ENCODE results near the gene SNX24. TPM values are rescaled to one million over a fixed set of nuclear protein-coding genes. Genes with fewer than 3 reads are reported as not detected.
A peak's percentile ranks its signal among the peaks of the same experiment; 100 is the strongest.
"Not testable (repeated sequence)": the region's sequence is repeated elsewhere in the genome, so short reads cannot be mapped to it uniquely, and the experiment has no call there.

Gene SNX24
- total RNA-seq, 2 experiments from 2014 or later, result 1.8 to 4.2 TPM

- Mint-ChIP-seq H3K36me3 (no peaks in the 10 kb centered on the region), H3K27ac (no peak overlapping the region), H3K4me3 (no peak overlapping the region), H3K9me3 (ENCODE audit: low read depth) (no peaks in the 10 kb centered on the region), H3K4me1 (peaks cover 25% of the 10 kb centered on the region), H3K27me3 (no peaks in the 10 kb centered on the region)
- CTCF ChIA-PET, result no interaction called here
- ATAC-seq, result no peak
- DNase-seq, result no peak
Measured at GRCh38 chr5:122847687-122848081, 2.3 kb downstream of the SNX24 start.

GRCh38 chr5:122849771-122850170, 4.4 kb downstream of the SNX24 start:
- Mint-ChIP-seq H3K36me3 (no peaks in the 10 kb centered on the region), H3K9me3 (ENCODE audit: low read depth) (no peaks in the 10 kb centered on the region), H3K4me1 (peaks cover 9% of the 10 kb centered on the region), H3K27ac (no peak overlapping the region), H3K4me3 (no peak overlapping the region), H3K27me3 (no peaks in the 10 kb centered on the region)
- CTCF ChIA-PET, result no interaction called here
- ATAC-seq, result no peak
- DNase-seq, result no peak

GRCh38 chr5:122857538-122857937, 12.1 kb downstream of the SNX24 start:
- H3K27ac Mint-ChIP-seq; H3K9me3 Mint-ChIP-seq (ENCODE audit: low read depth); DNase-seq; ATAC-seq; H3K36me3 Mint-ChIP-seq; H3K4me3 Mint-ChIP-seq; H3K4me1 Mint-ChIP-seq; H3K27me3 Mint-ChIP-seq: not testable (repeated sequence)
- CTCF ChIA-PET, result interaction anchor here (1.4 kb wide), 1 partner anchor 13 kb away, joined by 3 read pairs; no protein-coding TSS in a partner anchor

GRCh38 chr5:122858451-122858850, 13.0 kb downstream of the SNX24 start:
- H3K9me3 Mint-ChIP-seq (ENCODE audit: low read depth), result no peaks in the 10 kb centered on the region
- H3K4me3 Mint-ChIP-seq, result no peak overlapping the region
- DNase-seq (no peak), ATAC-seq (no peak)
- H3K27ac Mint-ChIP-seq, result no peak overlapping the region
- CTCF ChIA-PET, result no interaction called here
- H3K4me1 Mint-ChIP-seq, result no peaks in the 10 kb centered on the region
- H3K27me3 Mint-ChIP-seq, result no peaks in the 10 kb centered on the region
- peaks cover 3% of the 10 kb centered on the region for H3K36me3 Mint-ChIP-seq

GRCh38 chr5:122863240-122863639, 17.8 kb downstream of the SNX24 start:
- ATAC-seq, result no peak
- DNase-seq, result no peak
- CTCF ChIA-PET, result no interaction called here
- Mint-ChIP-seq H3K4me1 (peaks cover 13% of the 10 kb centered on the region), H3K27ac (no peak overlapping the region), H3K4me3 (no peak overlapping the region), H3K9me3 (ENCODE audit: low read depth) (no peaks in the 10 kb centered on the region), H3K27me3 (no peaks in the 10 kb centered on the region), H3K36me3 (no peaks in the 10 kb centered on the region)

- ATAC-seq (no peak), DNase-seq (no peak)
- H3K9me3 Mint-ChIP-seq (ENCODE audit: low read depth), result no peaks in the 10 kb centered on the region
- H3K4me1 Mint-ChIP-seq, result peaks cover 13% of the 10 kb centered on the region
- no peak overlapping the region for H3K27ac Mint-ChIP-seq
- H3K4me3 Mint-ChIP-seq, result no peak overlapping the region
- H3K36me3 Mint-ChIP-seq, result no peaks in the 10 kb centered on the region
- no peaks in the 10 kb centered on the region for H3K27me3 Mint-ChIP-seq
- CTCF ChIA-PET, result no interaction called here
Measured at GRCh38 chr5:122863721-122864120, 18.3 kb downstream of the SNX24 start.

- ATAC-seq, result peak; percentile 76
- peak overlapping the region; percentile 61 for H3K27ac Mint-ChIP-seq
Measured at GRCh38 chr5:122864400-122864799, 19.0 kb downstream of the SNX24 start.

GRCh38 chr5:122864842-122865241, 19.4 kb downstream of the SNX24 start:
- no peaks in the 10 kb centered on the region for H3K27me3 Mint-ChIP-seq
- H3K4me1 Mint-ChIP-seq, result peaks cover 13% of the 10 kb centered on the region
- no peaks in the 10 kb centered on the region for H3K36me3 Mint-ChIP-seq
- DNase-seq (no peak), ATAC-seq (no peak)
- no peaks in the 10 kb centered on the region for H3K9me3 Mint-ChIP-seq (ENCODE audit: low read depth)
- CTCF ChIA-PET, result no interaction called here
- peak overlapping the region; percentile 61 for H3K27ac Mint-ChIP-seq
- no peak overlapping the region for H3K4me3 Mint-ChIP-seq

More at GRCh38 chr5:122864400-122864799, 19.0 kb downstream of the SNX24 start:
- no peaks in the 10 kb centered on the region for H3K36me3 Mint-ChIP-seq
- no peaks in the 10 kb centered on the region for H3K27me3 Mint-ChIP-seq
- no peak overlapping the region for H3K4me3 Mint-ChIP-seq
- H3K4me1 Mint-ChIP-seq, result peaks cover 13% of the 10 kb centered on the region
- DNase-seq, result peak; percentile 60
- CTCF ChIA-PET, result no interaction called here
- no peaks in the 10 kb centered on the region for H3K9me3 Mint-ChIP-seq (ENCODE audit: low read depth)

- CTCF ChIA-PET, result no interaction called here
- H3K27ac Mint-ChIP-seq, result no peak overlapping the region
- no peaks in the 10 kb centered on the region for H3K27me3 Mint-ChIP-seq
- ATAC-seq (no peak), DNase-seq (no peak)
- no peaks in the 10 kb centered on the region for H3K9me3 Mint-ChIP-seq (ENCODE audit: low read depth)
- H3K4me1 Mint-ChIP-seq, result no peaks in the 10 kb centered on the region
- H3K4me3 Mint-ChIP-seq, result no peak overlapping the region
- H3K36me3 Mint-ChIP-seq, result no peaks in the 10 kb centered on the region
Measured at GRCh38 chr5:122870219-122870856, 24.9 kb downstream of the SNX24 start.

- no peak for ATAC-seq
- peaks cover 1% of the 10 kb centered on the region for H3K4me1 Mint-ChIP-seq
- no peaks in the 10 kb centered on the region for H3K9me3 Mint-ChIP-seq (ENCODE audit: low read depth)
- H3K4me3 Mint-ChIP-seq, result no peak overlapping the region
- no peaks in the 10 kb centered on the region for H3K36me3 Mint-ChIP-seq
- no peak for DNase-seq
- H3K27me3 Mint-ChIP-seq, result no peaks in the 10 kb centered on the region
- CTCF ChIA-PET, result no interaction called here
- no peak overlapping the region for H3K27ac Mint-ChIP-seq
Measured at GRCh38 chr5:122871661-122872060, 26.2 kb downstream of the SNX24 start.

- ATAC-seq (no peak), DNase-seq (no peak)
- H3K4me1 Mint-ChIP-seq, result peaks cover 14% of the 10 kb centered on the region
- no peak overlapping the region for H3K27ac Mint-ChIP-seq
- no peak overlapping the region for H3K4me3 Mint-ChIP-seq
- H3K9me3 Mint-ChIP-seq (ENCODE audit: low read depth), result peaks cover 2% of the 10 kb centered on the region
- CTCF ChIA-PET, result interaction anchor here (0.7 kb wide), 1 partner anchor 1517 kb away, joined by 4 read pairs; no protein-coding TSS in a partner anchor
- no peaks in the 10 kb centered on the region for H3K27me3 Mint-ChIP-seq
- no peaks in the 10 kb centered on the region for H3K36me3 Mint-ChIP-seq
Measured at GRCh38 chr5:122874179-122874875, 28.9 kb downstream of the SNX24 start.

- Mint-ChIP-seq H3K4me3 (no peak overlapping the region), H3K9me3 (ENCODE audit: low read depth) (peaks cover 2% of the 10 kb centered on the region), H3K4me1 (peaks cover 22% of the 10 kb centered on the region), H3K27ac (no peak overlapping the region), H3K27me3 (no peaks in the 10 kb centered on the region), H3K36me3 (no peaks in the 10 kb centered on the region)
- DNase-seq, result no peak
- CTCF ChIA-PET, result no interaction called here
- ATAC-seq, result no peak
Measured at GRCh38 chr5:122877518-122877917, 32.1 kb downstream of the SNX24 start.

- Mint-ChIP-seq H3K4me1 (peaks cover 27% of the 10 kb centered on the region), H3K36me3 (no peaks in the 10 kb centered on the region), H3K9me3 (ENCODE audit: low read depth) (peaks cover 2% of the 10 kb centered on the region), H3K4me3 (no peak overlapping the region), H3K27me3 (no peaks in the 10 kb centered on the region), H3K27ac (no peak overlapping the region)
- DNase-seq, result no peak
- CTCF ChIA-PET, result no interaction called here
- ATAC-seq, result no peak
Measured at GRCh38 chr5:122879076-122879475, 33.7 kb downstream of the SNX24 start.

- CTCF ChIA-PET, result no interaction called here
- peaks cover 27% of the 10 kb centered on the region for H3K4me1 Mint-ChIP-seq
- ATAC-seq, result no peak
Measured at GRCh38 chr5:122880170-122880689, 34.8 kb downstream of the SNX24 start.

More at GRCh38 chr5:122880170-122880689, 34.8 kb downstream of the SNX24 start:
- Mint-ChIP-seq H3K27ac (no peak overlapping the region), H3K9me3 (ENCODE audit: low read depth) (peaks cover 2% of the 10 kb centered on the region), H3K27me3 (no peaks in the 10 kb centered on the region), H3K36me3 (no peaks in the 10 kb centered on the region), H3K4me3 (no peak overlapping the region)
- no peak for DNase-seq
